CD4-positive, alpha-beta T cell treated with Interleukin-17A for 4 hours (primary cell): ENCODE measurements around the gene KIF5C.
"Not testable (repeated sequence)": the region's sequence is repeated elsewhere in the genome, so short reads cannot be mapped to it uniquely, and the experiment has no call there.

ENCODE experiments used
- DNase-seq: peaks from one replicate; pipeline ENCODE4 v3.0.0-alpha.2; 2020; ENCODE audit warnings: mixed read lengths

Gene KIF5C

DNA sequence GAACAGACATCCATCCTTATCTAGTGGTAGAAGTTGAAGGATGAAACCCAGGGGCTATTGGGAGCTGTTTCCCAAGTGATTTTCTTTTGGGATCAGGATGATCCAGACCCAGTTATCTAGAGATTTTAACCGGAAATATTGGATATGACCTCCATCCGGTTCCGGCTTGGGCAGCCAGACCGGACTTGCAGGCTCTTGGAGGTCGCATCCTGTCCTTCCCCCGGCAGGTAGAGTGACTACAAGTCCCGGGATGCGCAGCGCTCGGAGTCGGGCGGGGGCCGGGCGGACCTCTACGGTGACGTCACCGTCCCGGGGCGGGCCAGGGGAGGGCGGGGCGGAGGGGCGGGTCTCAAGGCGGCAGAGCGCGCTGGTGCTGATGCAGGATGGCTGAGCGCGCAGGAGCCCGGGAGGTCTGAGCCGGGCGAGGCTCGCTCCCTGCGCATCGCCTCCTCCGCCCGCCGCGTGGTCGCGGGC is at the start of gene KIF5C:
Gene KIF5C, plus strand, starts transcription at position 360 of the 474 bp plus-strand sequence. CDS start 391 bp downstream, outside the sequence.
- DNase-seq: peak; percentile 95

DNA sequence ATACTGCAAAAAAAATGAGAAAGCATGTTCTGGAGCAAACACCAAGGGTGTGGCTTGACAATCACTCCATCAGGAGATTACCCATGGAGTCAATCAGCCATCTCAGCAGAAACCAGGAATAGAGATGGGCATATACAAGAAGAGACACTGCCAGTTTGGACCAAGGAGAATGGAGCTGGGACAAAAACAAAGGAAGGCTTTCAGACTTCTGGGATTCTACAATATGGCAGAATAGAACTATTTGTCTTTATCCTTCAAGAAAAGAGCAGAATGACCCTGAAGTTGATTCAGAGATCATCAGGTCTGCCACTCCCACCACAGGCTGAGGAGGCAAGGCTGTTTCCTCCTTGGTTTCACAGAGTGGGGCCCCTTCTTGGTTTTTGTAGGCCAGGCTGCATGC is 48.2 kb upstream of the KIF5C start:
- no peak for DNase-seq

DNA sequence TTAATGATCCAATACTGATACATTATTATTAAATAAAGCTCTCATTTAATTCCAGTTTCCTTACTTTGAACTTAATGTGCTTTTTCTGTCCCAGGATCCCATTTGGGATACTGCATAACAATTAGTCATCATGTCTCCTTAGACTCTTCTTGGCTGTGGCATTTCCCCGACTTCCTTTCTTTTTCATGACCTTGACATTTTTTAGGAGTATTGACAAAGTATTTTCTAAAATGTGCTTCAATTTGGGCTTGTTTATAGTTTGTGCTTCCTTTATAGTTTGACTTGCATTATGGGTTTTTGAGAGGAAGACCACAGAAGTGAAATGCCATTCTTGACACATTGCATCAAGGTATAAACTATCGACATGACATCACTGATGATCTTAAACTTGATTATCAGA is 46.1 kb upstream of the KIF5C start:
- no peak for DNase-seq

DNA sequence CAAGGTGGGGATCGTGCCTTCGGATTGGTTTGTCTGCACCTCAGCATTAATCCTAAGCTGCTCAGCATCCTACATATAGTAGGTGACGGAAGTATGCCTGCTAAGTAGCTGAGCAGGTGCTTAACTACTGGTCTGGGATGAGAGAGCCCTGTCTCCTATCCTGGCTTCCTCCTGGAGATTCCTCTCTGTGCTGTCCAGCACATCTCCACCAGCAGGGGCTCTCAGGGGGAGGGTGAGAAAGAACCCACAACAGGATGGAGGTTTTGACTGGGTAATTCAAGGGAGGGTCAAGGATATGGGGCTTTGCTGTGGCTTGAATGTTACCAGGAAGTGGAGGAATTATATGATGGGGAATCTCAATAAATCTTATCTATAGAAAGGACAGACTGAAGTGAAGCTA is 45.4 kb upstream of the KIF5C start:
- no peak for DNase-seq

DNA sequence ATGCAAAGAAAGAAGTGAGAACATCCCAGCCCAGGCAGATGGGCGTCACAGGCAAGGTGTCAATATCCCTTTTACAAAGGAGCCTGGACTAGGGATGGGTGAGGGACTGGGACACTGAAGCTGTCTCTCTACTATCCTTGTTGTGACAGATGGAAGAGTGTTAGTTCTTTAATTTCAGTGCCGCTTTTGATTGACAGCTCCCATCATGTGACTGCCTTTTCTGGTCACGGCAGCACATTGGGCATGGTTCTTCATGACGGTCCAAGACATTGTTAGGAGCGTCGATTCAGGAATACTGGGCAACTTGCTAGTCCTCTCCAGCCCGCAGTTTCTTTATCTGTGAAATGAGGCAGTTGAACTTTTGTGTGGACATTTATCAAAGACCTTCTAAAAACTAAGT is 42.4 kb upstream of the KIF5C start:
- no peak for DNase-seq

DNA sequence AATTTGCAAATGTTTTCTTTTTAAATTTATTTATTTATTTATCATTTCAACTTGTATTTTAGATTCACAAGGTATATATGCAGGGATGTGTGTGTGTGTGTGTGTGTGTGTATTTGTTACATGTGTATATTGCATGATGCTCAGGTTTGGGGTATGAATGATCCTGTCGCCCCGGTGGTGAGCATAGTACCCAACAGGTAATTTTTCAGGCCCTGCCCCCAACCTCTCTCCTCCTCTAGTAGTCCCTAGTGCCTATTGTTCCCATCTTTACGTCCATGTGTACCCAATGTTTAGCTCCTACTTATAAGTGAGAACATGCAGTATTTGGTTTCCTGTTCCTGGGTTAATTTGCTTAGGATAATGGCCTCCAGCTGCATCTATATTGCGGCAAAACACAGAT is 33.0 kb upstream of the KIF5C start:
- no peak for DNase-seq

DNA sequence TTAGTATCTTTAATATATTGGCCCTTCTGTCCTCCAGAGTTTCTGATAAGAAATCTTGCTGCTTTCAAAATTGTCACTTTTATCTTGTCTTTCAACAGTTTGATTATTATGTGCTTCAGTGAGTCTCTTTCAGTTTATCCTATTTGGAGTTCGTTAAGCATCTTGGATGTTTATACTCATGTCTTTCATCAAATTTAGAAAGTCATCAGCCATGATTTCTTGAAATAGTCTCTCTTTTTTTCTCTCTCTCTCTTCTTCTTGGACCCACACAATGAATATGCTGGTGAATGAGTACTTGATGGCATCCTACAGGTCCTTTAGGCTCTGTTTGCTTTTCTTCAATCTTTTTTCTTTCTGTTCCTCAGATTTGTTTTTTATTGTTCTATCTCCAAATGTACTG is 26.9 kb upstream of the KIF5C start:
- no peak for DNase-seq

DNA sequence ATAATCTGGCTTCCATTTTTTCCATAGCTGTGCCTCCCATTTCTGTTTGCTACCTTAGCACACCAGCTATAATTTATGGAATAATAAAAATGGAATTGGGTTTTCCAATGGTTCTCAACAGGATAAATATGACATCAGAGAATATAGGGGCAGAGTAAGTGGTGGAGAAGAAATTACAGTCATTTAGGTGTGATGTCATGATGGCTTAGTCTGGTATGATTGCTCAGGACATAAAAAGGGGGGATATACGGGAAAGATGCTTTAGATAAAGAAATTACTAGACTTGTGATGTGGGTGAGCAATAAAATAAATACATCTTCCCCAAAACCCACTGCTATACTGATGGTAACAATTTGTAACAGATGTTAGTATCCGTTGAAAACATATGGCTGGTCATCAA is 21.6 kb upstream of the KIF5C start:
- DNase-seq: no peak

DNA sequence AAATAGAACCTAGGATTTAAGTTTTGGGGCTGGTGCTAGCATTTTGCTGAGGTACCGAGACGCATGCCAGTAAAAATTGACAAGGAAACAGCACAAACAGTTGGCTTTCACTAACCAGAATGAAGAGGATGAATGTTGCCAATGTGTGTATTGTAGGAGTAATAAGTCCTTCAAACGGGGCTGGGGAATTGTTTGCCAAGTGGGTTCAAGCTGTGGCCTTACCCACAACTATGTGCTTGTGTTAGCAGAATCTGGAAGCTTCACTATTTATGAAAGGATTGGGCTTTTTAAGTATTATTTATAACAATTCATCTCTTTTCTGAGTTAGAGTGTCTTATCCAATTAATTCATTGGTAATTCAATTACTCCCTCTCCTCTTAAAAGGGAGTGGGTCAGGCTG is 15.0 kb upstream of the KIF5C start:
- no peak for DNase-seq

DNA sequence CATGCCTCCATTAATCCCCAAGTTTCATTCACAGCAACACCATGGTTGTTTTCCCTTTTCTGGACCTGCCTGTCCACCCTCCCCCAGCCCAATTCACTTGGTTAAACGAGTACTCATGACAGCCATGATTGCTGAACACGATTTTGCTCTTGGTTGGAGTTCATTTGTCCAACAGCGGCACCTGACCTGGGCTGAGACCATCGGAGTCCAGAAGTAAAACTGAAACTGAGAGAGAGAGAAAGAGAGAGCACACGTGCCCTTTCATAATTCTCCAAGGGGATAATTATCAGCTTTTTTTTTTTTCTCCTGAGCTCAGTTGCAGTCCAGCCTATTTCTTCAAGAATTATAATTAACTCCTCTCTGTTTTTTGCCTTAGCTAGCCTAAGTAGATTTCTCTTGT is 13.7 kb upstream of the KIF5C start:
- DNase-seq: no peak

DNA sequence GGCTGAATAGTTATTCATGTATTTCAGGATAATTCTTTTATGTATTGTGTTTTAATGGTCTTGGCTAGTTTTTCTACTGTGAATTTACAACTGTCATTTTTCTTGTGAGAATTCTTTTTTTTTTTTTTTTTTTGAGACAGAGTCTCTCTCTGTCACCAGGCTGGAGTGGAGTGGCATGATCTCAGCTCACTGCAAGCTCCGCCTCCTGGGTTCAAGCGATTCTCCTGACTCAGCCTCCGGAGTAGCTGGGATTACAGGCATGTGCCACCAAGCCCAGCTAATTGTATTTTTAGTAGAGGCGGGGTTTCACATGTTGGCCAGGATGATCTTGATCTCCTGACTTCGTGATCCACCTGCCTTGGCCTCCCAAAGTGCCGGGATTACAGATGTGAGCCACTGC is 12.5 kb upstream of the KIF5C start:
- DNase-seq: not testable (repeated sequence)

DNA sequence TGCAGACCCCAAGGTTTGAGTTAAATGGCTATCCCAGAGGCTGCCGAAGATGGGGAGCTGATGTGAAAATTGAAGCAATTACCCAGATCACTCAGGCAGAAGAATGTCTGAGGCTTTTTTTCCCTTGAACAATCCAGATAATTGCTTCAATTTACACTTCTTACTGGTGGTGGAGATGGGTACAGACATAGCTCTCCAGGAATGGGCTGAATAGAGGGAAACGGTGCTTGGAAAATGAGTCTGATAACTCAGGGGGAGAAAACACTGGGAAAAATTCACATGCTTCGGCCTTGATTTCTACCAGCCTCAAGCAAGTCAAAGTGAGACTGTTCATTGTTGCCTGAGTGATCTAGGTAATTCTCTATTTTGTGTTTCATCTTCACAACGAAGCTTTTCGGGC is 9.5 kb upstream of the KIF5C start:
- no peak for DNase-seq

DNA sequence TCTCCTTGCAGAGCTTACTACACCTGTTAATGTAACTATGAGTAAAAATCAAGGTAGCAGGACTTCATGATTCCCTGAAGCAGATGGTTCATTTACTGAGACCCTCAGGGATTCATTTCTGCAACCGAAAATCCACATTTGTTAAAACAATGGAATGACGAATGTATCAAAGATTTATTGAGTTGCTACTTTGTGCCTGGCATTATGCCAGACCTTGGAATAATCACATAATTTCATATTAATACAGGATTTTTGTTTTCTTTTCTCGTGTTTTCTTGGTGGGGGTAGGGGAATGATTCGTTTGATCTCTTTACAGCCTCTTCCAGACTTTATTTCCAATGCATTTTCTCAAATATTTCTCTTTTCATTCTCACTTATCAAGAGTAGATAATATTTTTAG is 8.9 kb upstream of the KIF5C start:
- DNase-seq: no peak

DNA sequence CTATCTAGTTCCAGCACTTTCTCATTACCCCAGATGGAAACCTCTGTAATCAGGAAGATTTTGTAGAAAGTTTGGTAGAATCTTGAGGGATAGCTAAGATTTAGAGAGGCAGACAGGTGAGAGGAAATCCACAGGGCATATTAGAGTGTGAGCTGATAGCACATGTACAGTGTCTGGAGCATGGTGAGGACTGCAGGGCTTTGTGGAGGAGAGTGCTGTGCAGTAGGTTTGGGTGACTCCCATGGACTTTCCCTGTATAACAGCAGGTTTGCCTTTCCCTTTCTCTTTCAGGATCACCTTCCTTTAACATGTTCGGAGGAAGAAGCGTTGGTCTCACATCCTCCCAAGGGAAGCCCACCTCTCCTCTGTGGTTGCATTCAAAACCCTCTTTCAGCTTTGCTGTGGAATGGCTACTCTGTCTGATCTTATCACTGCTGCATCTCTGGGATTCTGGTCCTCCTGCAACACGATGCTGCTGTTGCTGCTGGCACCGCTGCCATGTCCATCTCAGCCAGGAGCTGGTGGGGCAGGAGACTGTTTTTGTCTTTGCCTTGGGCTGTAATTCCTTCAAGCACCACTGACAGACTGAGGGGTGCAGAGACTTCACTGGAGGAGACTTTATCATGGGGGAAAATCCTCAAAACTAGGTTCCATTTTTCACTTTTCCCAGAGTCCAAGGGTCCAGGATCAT is 7.8 kb upstream of the KIF5C start:
- DNase-seq: no peak

DNA sequence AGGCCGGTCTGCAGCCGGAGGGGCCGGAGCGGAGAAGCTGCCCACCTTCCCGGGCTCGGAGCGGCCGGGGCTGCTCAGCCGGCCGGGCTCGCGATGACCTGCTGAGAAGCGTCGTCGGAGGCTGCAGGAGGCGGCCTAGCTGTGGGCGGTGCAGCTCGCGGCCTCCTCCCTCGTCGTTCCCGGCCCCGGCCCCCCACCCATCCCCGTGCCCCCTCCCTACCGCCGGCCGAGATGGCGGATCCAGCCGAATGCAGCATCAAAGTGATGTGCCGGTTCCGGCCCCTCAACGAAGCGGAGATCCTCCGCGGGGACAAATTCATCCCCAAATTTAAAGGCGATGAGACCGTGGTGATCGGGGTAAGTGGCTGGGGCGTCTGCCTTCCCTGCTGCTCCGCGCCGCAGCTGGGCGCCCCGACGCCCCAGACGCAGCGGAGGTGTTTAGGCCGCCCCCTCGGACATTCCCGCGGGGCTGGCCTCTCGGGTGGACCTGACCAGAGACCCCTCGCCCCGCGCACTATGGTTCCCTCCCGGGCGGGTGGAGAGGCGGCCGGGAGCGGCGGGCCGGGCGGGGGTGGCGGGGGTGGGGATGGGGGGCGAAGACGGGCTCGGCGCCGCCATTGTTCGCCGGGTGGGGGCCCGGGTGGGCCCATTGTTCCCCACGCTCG is 492 bp downstream of the KIF5C start:
- DNase-seq: peak; percentile 31

DNA sequence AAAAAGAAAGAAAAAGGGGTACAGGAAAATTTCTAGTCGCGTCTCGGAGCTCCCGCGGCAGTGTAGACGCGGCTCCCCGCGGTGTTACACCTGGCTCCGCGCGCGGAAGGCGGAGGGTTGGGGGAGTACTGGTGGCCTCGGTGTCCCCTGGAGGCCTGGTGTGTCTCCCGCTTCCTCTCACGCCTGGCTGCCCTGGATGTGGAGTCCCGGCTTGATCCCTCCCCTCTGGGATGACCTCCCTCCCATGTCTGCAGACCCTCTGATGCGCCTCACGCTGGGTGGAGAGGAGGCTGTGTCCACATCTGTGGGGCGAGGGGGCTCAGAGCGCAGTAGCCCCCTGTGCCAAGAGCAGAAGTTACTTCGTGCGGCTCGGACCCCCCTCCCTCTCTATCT is 1.2 kb downstream of the KIF5C start:
- DNase-seq: peak; percentile 35

DNA sequence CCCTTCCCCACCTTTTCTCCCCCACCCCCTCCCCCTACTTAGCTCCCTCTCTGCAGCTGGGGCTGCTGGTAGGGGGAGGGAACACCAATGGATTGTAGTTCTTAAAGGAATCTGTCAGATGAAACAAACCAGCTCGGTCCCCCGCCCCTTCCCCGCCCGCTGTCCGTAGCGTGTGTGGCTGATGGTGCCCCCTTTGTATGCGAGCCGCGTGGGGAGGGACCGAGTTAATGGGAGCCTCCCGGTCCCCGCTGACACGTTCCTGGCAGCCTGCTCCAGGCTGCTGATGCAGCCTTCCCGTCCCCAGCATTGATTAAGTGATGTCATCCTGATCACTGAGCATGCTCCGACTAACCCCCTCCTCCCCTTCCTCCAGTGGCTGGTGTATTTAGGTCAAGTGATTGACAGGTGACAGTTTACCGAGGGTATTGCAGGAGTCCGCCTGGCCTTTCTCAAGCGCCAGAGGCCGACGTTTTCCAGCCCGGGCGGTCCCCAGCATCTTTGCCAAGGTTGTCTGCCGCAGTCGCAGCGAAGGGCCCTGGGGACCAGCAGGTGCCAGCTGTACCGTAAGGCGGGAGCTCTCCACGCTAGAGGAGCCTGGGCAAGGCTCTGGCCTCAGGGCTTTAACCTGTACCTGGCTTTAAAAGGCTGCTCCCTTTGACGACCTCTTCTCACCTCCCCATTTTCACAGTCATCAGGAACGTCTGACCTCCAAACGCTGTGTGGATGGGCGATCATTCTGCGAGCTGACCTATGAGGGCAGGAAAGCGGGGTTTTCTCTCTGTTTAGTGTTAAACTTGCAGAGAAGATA is 1.8 kb downstream of the KIF5C start:
- DNase-seq: peak; percentile 74

DNA sequence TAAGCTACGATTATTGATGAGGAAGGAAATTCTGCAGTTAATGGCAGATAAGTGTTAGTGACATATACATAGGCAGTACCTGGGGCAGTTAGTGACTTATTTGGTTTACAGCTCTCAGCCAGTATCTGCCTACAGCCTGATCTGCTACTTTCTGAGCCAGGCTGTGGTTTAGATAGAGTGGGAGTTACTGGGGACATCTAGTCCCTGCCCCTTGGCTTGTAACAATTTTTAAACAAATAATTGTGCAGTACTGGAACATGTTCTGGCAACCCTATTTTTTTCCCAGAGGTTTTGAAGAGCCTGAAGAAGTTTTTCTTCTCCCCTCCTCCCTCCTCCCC is 2.3 kb downstream of the KIF5C start:
- no peak for DNase-seq

DNA sequence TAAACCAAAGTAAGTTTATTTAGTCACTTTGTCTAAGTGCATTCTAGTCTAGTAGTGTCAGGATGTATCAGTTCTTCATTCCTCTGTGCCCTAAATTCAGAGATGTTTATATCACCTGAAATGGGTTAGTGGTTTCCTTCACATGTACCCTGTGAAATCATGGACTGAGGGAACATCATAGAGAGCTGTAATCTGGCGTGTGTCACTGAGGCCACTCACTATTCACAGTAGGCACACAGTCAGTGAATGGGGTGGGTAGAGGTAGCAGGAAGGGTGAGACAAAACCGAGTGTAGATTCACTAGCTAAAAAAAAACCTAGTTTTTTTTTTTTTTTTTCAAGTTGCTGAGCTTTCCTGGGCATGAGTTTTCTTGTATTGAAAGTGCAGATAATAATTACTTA is 5.6 kb downstream of the KIF5C start:
- no peak for DNase-seq

DNA sequence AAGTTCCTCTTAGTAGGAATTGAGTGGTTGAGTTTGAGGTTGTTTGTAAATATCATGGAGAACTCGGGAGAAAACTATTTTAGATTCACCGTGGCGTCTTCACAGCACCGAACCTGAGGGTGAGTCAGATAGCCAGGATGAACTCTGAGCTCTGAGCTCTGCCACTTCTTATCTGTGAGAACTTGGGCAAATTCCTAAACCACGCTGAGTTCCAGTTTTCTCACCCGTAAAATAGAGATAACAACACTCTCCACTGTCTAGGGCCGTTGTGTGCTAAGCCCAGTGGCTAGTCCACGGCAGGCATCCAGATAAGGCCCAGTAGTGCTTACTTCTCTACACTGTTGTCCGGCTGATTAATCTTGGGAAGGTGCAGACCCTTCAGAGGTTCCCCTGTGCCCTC is 7.0 kb downstream of the KIF5C start:
- DNase-seq: no peak

DNA sequence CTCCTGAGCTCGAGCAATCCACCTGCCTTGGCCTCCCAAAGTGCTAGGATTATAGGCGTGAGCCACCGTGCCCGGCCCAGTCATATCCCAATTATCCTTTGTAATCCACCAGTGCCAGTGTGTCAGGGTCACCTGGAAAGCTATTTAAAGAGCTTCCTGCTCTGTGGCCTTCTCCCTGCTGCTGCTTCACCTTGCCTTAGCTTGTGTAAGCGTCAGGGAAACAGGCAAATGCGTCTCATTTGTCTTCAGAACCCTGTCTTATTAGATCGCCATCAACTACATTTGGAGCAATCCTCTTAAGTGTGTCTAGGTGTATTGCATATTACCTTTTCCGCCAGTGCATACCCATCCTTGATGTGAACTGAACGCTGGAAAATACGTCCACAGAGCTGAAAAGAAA is 10.2 kb downstream of the KIF5C start:
- no peak for DNase-seq

DNA sequence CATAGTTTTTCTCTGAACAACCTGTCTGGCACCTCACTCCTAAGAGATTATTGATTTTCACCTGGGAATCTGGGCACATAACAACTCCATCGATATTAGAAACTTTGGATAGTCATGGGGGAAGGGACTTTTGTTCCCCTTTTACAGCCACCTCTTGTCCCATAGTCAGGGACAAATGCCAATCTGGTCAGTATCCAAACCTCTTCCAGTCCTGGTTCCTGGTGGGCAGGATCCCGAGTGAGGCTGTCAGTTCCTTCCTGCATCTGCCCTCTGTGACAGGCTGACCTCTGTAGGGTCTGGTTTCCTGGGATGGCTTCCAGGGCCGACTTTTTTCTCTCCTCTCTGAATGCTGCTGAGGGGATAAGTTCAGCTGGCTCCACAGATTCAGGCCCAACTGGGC is 11.0 kb downstream of the KIF5C start:
- no peak for DNase-seq

DNA sequence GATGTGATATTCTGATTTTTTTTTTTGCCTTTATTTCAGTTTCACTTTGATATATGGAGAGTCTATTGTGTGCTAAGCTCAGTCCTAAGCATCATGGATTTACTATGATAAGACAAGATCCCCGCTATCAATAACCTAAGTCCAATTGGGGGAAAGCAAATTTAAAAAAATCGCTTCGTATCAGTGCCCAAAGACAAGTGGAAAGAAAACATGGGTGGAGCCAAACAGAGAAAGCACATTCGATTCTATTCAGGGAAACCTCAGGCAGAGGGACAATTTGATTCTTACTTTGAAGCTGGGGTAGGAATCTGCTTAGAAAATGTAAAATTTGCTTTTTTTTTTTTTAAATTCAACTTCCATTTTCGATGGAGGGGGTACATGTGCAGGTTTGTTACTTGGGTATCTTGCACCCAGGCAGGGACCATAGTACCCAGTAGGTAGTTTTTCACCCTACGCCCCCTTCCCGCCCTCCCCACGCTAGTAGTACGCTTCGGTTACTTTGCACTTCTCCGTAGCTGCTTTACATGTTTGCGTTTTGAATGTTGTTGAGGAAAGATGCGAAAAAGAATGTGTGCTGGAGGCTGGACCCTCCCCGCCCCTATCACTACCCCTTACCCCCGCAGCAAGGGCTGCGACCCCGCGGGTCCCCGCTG is 12.4 kb downstream of the KIF5C start:
- DNase-seq: no peak
